Natural killer cell treated with Interleukin-12 subunit alpha and Interleukin-12 subunit beta and Interleukin-15 and Interleukin-18, amount 100 ng/mL, for 72 hours (primary cell): ENCODE results near the gene IL32. TPM values are rescaled to one million over a fixed set of nuclear protein-coding genes. Genes with fewer than 3 reads are reported as not detected.
A peak's percentile ranks its signal among the peaks of the same experiment; 100 is the strongest.

ENCODE experiments used
- ATAC-seq, 2 donors: fragments of 150-1000 bp; cut with Tn5 transposase in 1 of 2; sonication (Bioruptor Pico), chemical (Tn5 transposase) in 1 of 2; 2 replicates each; pipeline ENCODE4 v1.10.0; 2021
- DNase-seq: peaks from one replicate; pipeline ENCODE4 v3.0.0; 2022; ENCODE audit warnings: low spot score
- H3K27ac Mint-ChIP-seq, 2 donors: 1 replicate in 1 of 2; 2 replicates in 1 of 2; pipeline ENCODE4 v1.8.0; 2022; ENCODE audit warnings: mixed read lengths in 2 of 2, mild to moderate bottlenecking in 1 of 2, moderate library complexity in 1 of 2
- H3K27me3 Mint-ChIP-seq, 2 donors: 1 replicate in 1 of 2; 2 replicates in 1 of 2; pipeline ENCODE4 v1.8.0; 2022; ENCODE audit warnings: mixed read lengths in 2 of 2
- H3K36me3 Mint-ChIP-seq: one replicate; pipeline ENCODE4 v1.8.0; 2022; ENCODE audit warnings: mixed read lengths
- H3K4me1 Mint-ChIP-seq, 2 donors: 1 replicate in 1 of 2; 2 replicates in 1 of 2; pipeline ENCODE4 v1.8.0; 2022; ENCODE audit warnings: low read depth in 2 of 2, mixed read lengths in 2 of 2, mild to moderate bottlenecking in 1 of 2
- H3K4me3 Mint-ChIP-seq: one replicate; pipeline ENCODE4 v1.8.0; 2022; ENCODE audit warnings: mixed read lengths
- H3K9me3 Mint-ChIP-seq: 2 replicates; pipeline ENCODE4 v1.8.0; 2022; ENCODE audit warnings: mixed read lengths
- total RNA-seq, 2 donors: library from RNA; stranded (reverse); gene quantifications; one replicate each; pipeline ENCODE4 v1.2.3, GENCODE V29; 2022

IL32 gene, protein sequence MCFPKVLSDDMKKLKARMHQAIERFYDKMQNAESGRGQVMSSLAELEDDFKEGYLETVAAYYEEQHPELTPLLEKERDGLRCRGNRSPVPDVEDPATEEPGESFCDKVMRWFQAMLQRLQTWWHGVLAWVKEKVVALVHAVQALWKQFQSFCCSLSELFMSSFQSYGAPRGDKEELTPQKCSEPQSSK
- 1,000 to 10,000 TPM in 1 of 2 donors, 100 to 1,000 TPM in 1; 678 to 1,235 TPM for total RNA-seq

DNA sequence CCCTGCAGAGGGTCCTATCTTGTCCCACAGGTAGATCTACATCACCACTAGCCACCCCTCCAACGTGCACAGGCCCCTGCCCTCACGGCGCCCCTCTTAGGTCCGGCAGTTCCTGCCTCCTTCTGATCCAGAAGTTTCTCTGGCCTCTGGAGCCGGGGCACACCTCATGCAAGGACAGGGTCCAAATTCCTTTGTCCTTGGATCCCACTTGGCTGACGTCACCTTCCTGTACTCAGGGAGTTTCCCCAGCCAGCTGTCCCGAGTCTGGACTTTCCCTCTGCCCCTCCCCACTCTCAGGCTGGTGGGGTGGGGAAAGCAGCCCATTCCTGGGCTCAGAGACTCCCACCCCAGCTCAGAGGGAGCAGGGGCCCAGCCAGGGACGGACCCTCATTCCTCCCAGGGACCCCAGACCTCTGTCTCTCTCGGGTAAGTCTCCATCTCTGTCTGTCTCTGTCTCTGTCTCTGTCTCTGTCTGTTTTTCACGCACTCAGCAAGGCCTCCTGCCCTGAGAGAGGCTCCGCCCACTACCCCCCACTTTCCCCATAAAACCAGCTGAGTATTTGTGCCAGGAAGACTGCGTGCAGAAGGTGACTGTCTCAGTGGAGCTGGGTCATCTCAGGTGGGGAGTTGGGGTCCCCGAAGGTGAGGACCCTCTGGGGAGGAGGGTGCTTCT lies at the start of gene IL32:
Gene IL32, plus strand, starts transcription at position 572 of the 673 bp plus-strand sequence. CDS start 172 bp downstream, outside the sequence.
- Mint-ChIP-seq H3K27ac (peak within 1 kb of the TSS; percentile 97 to 100), H3K4me1 (peaks cover 49 to 55% of the 10 kb centered on the region in 2 donors), H3K36me3 (peaks cover 22% of the 10 kb centered on the region), H3K9me3 (no peaks in the 10 kb centered on the region), H3K4me3 (peak within 1 kb of the TSS; percentile 100), H3K27me3 (no peaks in the 10 kb centered on the region)
- no peak for DNase-seq
- ATAC-seq: peak; percentile 71 to 73

DNA sequence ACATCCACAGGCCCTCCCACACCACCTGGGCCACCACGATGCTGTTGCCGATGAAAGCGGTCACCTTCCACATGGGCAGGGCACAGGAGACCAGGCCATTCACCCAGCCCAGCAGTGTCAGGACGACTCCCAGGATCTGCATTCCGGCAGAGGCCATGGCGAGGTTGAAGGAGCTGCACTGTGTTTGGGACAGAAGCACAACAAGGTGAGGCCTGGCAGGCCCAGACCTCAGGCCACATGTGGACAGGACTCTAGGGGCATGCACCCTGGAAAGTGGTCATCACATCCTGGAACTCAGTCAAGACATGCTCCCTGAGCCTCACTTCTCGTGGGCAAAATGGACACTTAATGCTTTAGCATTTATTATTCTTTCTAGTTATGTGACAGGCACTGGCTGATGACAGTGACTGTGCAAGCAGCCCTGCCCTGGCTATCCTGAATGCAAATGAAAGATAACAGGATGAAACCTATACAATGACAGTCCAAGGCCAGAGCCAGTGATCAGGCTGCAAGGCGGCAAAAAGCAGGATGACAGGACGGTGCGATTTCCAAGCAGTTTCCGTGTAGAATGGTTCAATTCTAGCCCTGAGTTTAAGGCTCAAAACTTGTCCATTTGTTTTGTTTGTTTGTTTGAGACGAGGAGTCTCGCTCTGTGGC lies 49.4 kb upstream of the IL32 start:
- H3K27me3 Mint-ChIP-seq: peaks cover 0 to 4% of the 10 kb centered on the region in 2 donors

GRCh38 chr16:3017344-3017743 lies 48.1 kb upstream of the IL32 start:
- H3K4me1 Mint-ChIP-seq: peaks cover 13 to 17% of the 10 kb centered on the region in 2 donors
- no peaks in the 10 kb centered on the region for H3K36me3 Mint-ChIP-seq
- DNase-seq (no peak), ATAC-seq (no peak)
- H3K27ac Mint-ChIP-seq: no peak overlapping the region
- H3K27me3 Mint-ChIP-seq: peaks cover 0 to 4% of the 10 kb centered on the region in 2 donors
- H3K4me3 Mint-ChIP-seq: no peak overlapping the region
- H3K9me3 Mint-ChIP-seq: no peaks in the 10 kb centered on the region

More for the DNA sequence above, 49.4 kb upstream of the IL32 start:
- no peak for DNase-seq
- no peaks in the 10 kb centered on the region for H3K9me3 Mint-ChIP-seq
- H3K27ac Mint-ChIP-seq: no peak overlapping the region
- no peak for ATAC-seq
- H3K4me1 Mint-ChIP-seq: peaks cover 3 to 5% of the 10 kb centered on the region in 2 donors
- no peaks in the 10 kb centered on the region for H3K36me3 Mint-ChIP-seq
- no peak overlapping the region for H3K4me3 Mint-ChIP-seq

- ATAC-seq (no peak), DNase-seq (no peak)
- Mint-ChIP-seq H3K4me3 (no peak within 1 kb of the TSS), H3K27ac (no peak within 1 kb of the TSS), H3K9me3 (no peaks in the 10 kb centered on the region), H3K4me1 (peaks cover 19 to 23% of the 10 kb centered on the region in 2 donors), H3K27me3 (peaks cover 0 to 4% of the 10 kb centered on the region in 2 donors), H3K36me3 (no peaks in the 10 kb centered on the region)
Measured at GRCh38 chr16:3017794-3018506, 47.5 kb upstream of the IL32 start, which contains the start of gene CLDN6. Gene CLDN6 (minus strand): TSS chr16:3018183. CDS start chr16:3016021, 2,162 bp downstream.

- peaks cover 32% of the 10 kb centered on the region in 2 donors for H3K4me1 Mint-ChIP-seq
- H3K27ac Mint-ChIP-seq: peak overlapping the region; percentile 46 to 72
- no peak for ATAC-seq
- no peaks in the 10 kb centered on the region for H3K9me3 Mint-ChIP-seq
- H3K27me3 Mint-ChIP-seq: no peaks in the 10 kb centered on the region
- no peak for DNase-seq
- H3K36me3 Mint-ChIP-seq: no peaks in the 10 kb centered on the region
- peak overlapping the region; percentile 88 for H3K4me3 Mint-ChIP-seq
Measured at GRCh38 chr16:3019594-3020246, 45.7 kb upstream of the IL32 start.

GRCh38 chr16:3020247-3020603 lies 45.2 kb upstream of the IL32 start, which contains the start of gene TNFRSF12A:
Gene TNFRSF12A (plus strand): TSS chr16:3020368. CDS start chr16:3020398, 30 bp downstream.
- H3K9me3 Mint-ChIP-seq: no peaks in the 10 kb centered on the region
- no peaks in the 10 kb centered on the region for H3K36me3 Mint-ChIP-seq
- peak; percentile 87 for DNase-seq
- peak within 1 kb of the TSS; percentile 87 to 90 for H3K27ac Mint-ChIP-seq
- peaks cover 32% of the 10 kb centered on the region in 2 donors for H3K4me1 Mint-ChIP-seq
- no peaks in the 10 kb centered on the region for H3K27me3 Mint-ChIP-seq
- ATAC-seq: peak; percentile 64 to 74
- peak within 1 kb of the TSS; percentile 88 for H3K4me3 Mint-ChIP-seq

DNA sequence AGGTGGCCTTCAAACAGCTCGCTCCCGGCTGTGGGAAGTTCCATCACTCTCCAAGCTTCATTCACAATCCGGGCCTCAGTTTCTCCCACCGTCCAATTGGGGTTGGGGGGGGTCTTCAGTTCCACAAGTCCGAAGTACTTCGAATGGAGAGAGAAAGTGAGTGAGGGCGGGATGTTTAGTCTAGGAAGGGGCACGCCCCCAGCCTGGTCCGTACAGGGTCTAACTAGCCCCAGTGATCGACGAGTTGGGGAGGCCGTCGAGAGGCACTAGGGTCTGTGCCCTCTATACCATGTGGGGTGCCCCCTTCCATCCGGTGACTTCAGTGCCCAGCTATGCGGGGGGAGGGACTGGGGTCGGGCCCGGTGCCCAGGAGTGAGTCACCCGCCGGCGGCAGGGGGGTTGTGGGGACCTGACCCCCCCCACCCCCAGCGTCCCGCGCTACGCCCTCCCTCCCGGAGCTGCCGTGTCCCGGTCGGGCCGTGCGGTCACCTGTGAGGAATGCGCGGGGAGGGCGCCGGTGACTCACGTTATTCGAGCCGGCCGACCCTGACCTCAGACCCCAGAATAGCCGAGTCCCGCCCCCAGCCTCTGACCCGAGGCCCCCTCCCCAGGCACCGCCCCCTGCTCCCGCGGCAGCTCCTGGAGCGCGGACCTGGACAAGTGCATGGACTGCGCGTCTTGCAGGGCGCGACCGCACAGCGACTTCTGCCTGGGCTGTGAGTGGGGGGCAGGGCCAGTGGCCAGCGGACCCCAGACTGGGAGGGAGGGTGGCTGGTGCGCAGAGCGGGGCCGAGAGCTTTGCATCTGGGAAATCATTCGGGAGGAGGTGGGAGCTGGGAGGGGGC lies 44.6 kb upstream of the IL32 start:
- Mint-ChIP-seq H3K27ac (peak overlapping the region; percentile 87 to 90), H3K36me3 (no peaks in the 10 kb centered on the region), H3K4me1 (peaks cover 32% of the 10 kb centered on the region in 2 donors), H3K27me3 (no peaks in the 10 kb centered on the region), H3K9me3 (no peaks in the 10 kb centered on the region), H3K4me3 (peak overlapping the region; percentile 88)
- ATAC-seq (peak; percentile 2 to 4), DNase-seq (no peak)

DNA sequence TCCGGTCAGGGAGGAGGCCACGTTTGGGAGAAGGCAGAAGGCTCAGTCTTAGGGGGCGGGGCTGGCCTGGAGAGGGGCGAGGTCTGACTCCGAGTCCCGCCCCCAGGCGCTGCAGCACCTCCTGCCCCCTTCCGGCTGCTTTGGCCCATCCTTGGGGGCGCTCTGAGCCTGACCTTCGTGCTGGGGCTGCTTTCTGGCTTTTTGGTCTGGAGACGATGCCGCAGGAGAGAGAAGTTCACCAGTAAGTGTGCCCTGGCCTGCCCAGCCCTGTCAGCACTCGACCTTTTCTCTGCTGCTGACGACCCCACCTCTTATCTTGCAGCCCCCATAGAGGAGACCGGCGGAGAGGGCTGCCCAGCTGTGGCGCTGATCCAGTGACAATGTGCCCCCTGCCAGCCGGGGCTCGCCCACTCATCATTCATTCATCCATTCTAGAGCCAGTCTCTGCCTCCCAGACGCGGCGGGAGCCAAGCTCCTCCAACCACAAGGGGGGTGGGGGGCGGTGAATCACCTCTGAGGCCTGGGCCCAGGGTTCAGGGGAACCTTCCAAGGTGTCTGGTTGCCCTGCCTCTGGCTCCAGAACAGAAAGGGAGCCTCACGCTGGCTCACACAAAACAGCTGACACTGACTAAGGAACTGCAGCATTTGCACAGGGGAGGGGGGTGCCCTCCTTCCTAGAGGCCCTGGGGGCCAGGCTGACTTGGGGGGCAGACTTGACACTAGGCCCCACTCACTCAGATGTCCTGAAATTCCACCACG lies 43.8 kb upstream of the IL32 start:
- Mint-ChIP-seq H3K27ac (peak overlapping the region; percentile 87 to 90), H3K9me3 (no peaks in the 10 kb centered on the region), H3K27me3 (no peaks in the 10 kb centered on the region), H3K36me3 (no peaks in the 10 kb centered on the region), H3K4me3 (peak overlapping the region; percentile 88), H3K4me1 (peaks cover 32% of the 10 kb centered on the region in 2 donors)
- DNase-seq (peak; percentile 79), ATAC-seq (peak; percentile 44 to 56)

- H3K4me1 Mint-ChIP-seq: peaks cover 32% of the 10 kb centered on the region in 2 donors
- H3K36me3 Mint-ChIP-seq: no peaks in the 10 kb centered on the region
- peak; percentile 48 to 64 for ATAC-seq
- H3K4me3 Mint-ChIP-seq: peak overlapping the region; percentile 88
- no peaks in the 10 kb centered on the region for H3K27me3 Mint-ChIP-seq
- H3K9me3 Mint-ChIP-seq: no peaks in the 10 kb centered on the region
- H3K27ac Mint-ChIP-seq: peak overlapping the region; percentile 87 to 90
- peak; percentile 90 for DNase-seq
Measured at GRCh38 chr16:3022208-3022683, 43.2 kb upstream of the IL32 start.

- no peaks in the 10 kb centered on the region for H3K9me3 Mint-ChIP-seq
- H3K27ac Mint-ChIP-seq: peak overlapping the region; percentile 87 to 90
- ATAC-seq (no peak), DNase-seq (no peak)
- peaks cover 32 to 34% of the 10 kb centered on the region in 2 donors for H3K4me1 Mint-ChIP-seq
- no peaks in the 10 kb centered on the region for H3K36me3 Mint-ChIP-seq
- H3K27me3 Mint-ChIP-seq: no peaks in the 10 kb centered on the region
- peak overlapping the region; percentile 88 for H3K4me3 Mint-ChIP-seq
Measured at GRCh38 chr16:3022684-3023414, 42.6 kb upstream of the IL32 start.

DNA sequence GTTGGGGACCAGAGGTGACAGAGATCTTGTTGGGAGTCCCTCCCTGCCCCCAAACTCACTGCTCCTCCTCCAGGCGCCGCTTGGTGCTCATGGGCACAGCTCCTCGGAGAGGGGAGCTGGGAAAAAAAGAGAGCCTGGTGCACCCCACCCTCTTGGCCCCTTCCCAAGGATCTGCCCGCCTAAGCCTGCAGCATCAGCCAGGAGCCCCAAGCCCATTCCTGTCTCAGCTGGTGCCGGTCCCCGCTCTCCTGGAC lies 42.1 kb upstream of the IL32 start:
- peaks cover 36% of the 10 kb centered on the region in 2 donors for H3K4me1 Mint-ChIP-seq
- no peaks in the 10 kb centered on the region for H3K36me3 Mint-ChIP-seq
- H3K27ac Mint-ChIP-seq: peak overlapping the region; percentile 87 to 90
- no peak for DNase-seq
- peak overlapping the region; percentile 88 for H3K4me3 Mint-ChIP-seq
- ATAC-seq: no peak
- H3K9me3 Mint-ChIP-seq: no peaks in the 10 kb centered on the region
- H3K27me3 Mint-ChIP-seq: no peaks in the 10 kb centered on the region
